ENCODE data around the gene KLK1.

DNA sequence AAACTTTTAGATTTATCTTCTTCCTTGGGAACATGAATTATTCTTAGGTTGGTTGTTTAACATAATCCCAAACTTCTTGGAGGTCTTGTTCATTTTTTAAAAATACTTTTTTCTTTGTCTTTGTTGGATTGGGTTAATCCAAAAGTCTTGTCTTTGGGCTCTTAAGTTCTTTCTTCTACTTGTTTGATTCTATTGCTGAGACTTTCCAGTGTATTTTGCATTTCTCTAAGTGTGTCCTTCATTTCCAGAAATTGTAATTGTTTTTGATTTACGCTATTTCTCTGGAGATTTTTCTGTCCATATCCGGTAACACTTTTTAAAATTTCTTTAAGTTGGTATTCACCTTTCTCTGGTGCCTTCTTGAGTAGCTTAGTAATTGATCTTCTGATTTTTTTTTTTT is 19.6 kb upstream of the KLK1 start:
- TF ChIP-seq, protein P1, sequence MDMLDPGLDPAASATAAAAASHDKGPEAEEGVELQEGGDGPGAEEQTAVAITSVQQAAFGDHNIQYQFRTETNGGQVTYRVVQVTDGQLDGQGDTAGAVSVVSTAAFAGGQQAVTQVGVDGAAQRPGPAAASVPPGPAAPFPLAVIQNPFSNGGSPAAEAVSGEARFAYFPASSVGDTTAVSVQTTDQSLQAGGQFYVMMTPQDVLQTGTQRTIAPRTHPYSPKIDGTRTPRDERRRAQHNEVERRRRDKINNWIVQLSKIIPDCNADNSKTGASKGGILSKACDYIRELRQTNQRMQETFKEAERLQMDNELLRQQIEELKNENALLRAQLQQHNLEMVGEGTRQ (IDR thresholded peaks at IDR 0.05; ENCODE audit: borderline replicate concordance, low read depth, low read length): no peak
- no peak for TF ChIP-seq CTCF (IDR thresholded peaks at IDR 0.05)
- TF ChIP-seq EP300 (IDR thresholded peaks at IDR 0.05; ENCODE audit: borderline replicate concordance in 1 of 2, low read depth in 1 of 2, low read length in 1 of 2): no peak
- no peak for TF ChIP-seq SIN3A (IDR thresholded peaks at IDR 0.05; ENCODE audit: borderline replicate concordance, low read depth, low read length)
